ENCODE data around the gene WRAP73. TPM values are rescaled to one million over a fixed set of nuclear protein-coding genes. Genes with fewer than 3 reads are reported as not detected.

The WRAP73 gene
- total RNA-seq, 1 donor from 2014 or later, result 19.0 TPM

GRCh38 chr1:3631320-3632260 is 18.3 kb downstream of the WRAP73 start:
- no peak for TF ChIP-seq CTCF (IDR thresholded peaks at IDR 0.05; ENCODE audit: unreplicated experiment)
- Mint-ChIP-seq H3K4me3 (ENCODE audit: unreplicated experiment) (no peak overlapping the region), H3K4me1 (ENCODE audit: unreplicated experiment) (no peaks in the 10 kb centered on the region), H3K27me3 (ENCODE audit: unreplicated experiment) (peaks cover 3% of the 10 kb centered on the region), H3K9me3 (ENCODE audit: unreplicated experiment) (no peaks in the 10 kb centered on the region), H3K36me3 (ENCODE audit: low read depth, unreplicated experiment) (peaks cover 31% of the 10 kb centered on the region), H3K27ac (ENCODE audit: unreplicated experiment) (no peak overlapping the region)
- DNase-seq (ENCODE audit: low spot score), result no peak

DNA sequence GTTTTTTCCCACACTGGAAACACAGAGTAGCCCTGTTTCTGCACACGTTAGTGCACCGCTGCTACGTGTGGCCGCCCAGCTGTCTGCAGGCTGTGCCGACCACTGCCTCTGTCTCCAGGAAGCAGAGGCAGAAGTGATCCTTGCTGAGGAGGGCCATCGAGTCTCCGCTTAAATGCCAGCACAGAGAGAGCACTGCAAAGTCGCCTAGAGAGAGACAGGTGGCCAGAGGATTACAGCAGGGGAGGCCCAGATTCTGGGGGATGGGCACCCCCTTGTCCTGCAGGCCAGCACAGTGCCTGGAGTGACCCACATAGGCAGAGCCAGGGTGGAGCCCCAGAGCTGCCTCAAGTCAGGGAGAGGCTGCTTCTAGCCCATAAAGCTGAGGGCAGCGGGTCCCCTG is 19.0 kb downstream of the WRAP73 start:
- H3K9me3 Mint-ChIP-seq (ENCODE audit: unreplicated experiment), result no peaks in the 10 kb centered on the region
- H3K27ac Mint-ChIP-seq (ENCODE audit: unreplicated experiment), result no peak overlapping the region
- no peak for DNase-seq (ENCODE audit: low spot score)
- no peak for TF ChIP-seq CTCF (IDR thresholded peaks at IDR 0.05; ENCODE audit: unreplicated experiment)
- no peak overlapping the region for H3K4me3 Mint-ChIP-seq (ENCODE audit: unreplicated experiment)
- peaks cover 1% of the 10 kb centered on the region for H3K4me1 Mint-ChIP-seq (ENCODE audit: unreplicated experiment)
- peaks cover 1% of the 10 kb centered on the region for H3K27me3 Mint-ChIP-seq (ENCODE audit: unreplicated experiment)
- H3K36me3 Mint-ChIP-seq (ENCODE audit: low read depth, unreplicated experiment), result peaks cover 26% of the 10 kb centered on the region

DNA sequence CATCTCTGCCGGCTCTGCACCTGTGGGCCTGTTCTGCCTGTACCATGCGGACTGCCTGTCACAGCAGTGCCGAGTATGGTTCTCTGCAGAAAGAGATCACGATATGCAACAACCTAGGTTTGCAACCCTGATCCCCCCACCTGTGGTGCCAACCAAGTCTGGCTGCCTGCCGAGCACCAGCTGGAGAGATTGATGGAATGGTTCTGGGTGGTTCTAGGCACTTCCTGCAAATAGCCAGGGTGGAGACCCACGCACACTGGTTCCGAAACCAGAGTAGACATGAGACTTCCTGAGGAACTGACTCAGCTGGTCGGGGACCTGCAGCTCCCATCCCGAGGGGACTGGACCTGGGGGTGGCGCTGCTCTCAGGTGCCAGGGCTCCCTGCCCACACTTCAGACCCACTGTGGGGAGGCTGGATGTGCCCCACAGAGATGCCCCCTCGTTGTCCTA is 19.7 kb downstream of the WRAP73 start:
- H3K27me3 Mint-ChIP-seq (ENCODE audit: unreplicated experiment), result peaks cover 1% of the 10 kb centered on the region
- TF ChIP-seq CTCF (IDR thresholded peaks at IDR 0.05; ENCODE audit: unreplicated experiment), result no peak
- no peak for DNase-seq (ENCODE audit: low spot score)
- no peak overlapping the region for H3K4me3 Mint-ChIP-seq (ENCODE audit: unreplicated experiment)
- H3K4me1 Mint-ChIP-seq (ENCODE audit: unreplicated experiment), result peaks cover 5% of the 10 kb centered on the region
- no peak overlapping the region for H3K27ac Mint-ChIP-seq (ENCODE audit: unreplicated experiment)
- H3K36me3 Mint-ChIP-seq (ENCODE audit: low read depth, unreplicated experiment), result peaks cover 23% of the 10 kb centered on the region
- H3K9me3 Mint-ChIP-seq (ENCODE audit: unreplicated experiment), result no peaks in the 10 kb centered on the region

GRCh38 chr1:3629561-3630160 is 20.2 kb downstream of the WRAP73 start:
- no peak for DNase-seq (ENCODE audit: low spot score)
- no peak for TF ChIP-seq CTCF (IDR thresholded peaks at IDR 0.05; ENCODE audit: unreplicated experiment)

DNA sequence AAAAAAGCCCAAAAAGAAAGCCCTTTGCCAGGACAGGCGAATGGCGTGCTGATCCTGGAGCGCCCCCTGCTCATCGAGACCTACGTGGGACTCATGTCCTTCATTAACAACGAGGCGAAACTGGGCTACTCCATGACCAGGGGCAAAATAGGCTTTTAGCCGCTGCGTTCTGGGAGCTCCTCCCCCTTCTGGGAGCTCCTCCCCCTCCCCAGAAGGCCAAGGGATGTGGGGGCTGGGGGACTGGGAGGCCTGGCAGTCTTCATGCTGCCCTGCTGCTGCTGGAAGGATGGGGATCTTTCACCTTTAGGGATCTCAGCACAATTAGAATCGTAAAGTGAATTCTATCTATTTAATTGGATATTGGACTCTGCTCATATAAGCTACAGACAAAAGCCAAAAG is 21.5 kb downstream of the WRAP73 start:
- TF ChIP-seq CTCF (IDR thresholded peaks at IDR 0.05; ENCODE audit: unreplicated experiment), result no peak
- H3K27me3 Mint-ChIP-seq (ENCODE audit: unreplicated experiment), result peaks cover 5% of the 10 kb centered on the region
- no peak overlapping the region for H3K27ac Mint-ChIP-seq (ENCODE audit: unreplicated experiment)
- peaks cover 16% of the 10 kb centered on the region for H3K36me3 Mint-ChIP-seq (ENCODE audit: low read depth, unreplicated experiment)
- no peak overlapping the region for H3K4me3 Mint-ChIP-seq (ENCODE audit: unreplicated experiment)
- no peak for DNase-seq (ENCODE audit: low spot score)
- peaks cover 11% of the 10 kb centered on the region for H3K4me1 Mint-ChIP-seq (ENCODE audit: unreplicated experiment)
- H3K9me3 Mint-ChIP-seq (ENCODE audit: unreplicated experiment), result no peaks in the 10 kb centered on the region

More at GRCh38 chr1:3629561-3630160, 20.2 kb downstream of the WRAP73 start:
- Mint-ChIP-seq H3K4me3 (ENCODE audit: unreplicated experiment) (no peak overlapping the region), H3K4me1 (ENCODE audit: unreplicated experiment) (peaks cover 5% of the 10 kb centered on the region), H3K36me3 (ENCODE audit: low read depth, unreplicated experiment) (peaks cover 22% of the 10 kb centered on the region), H3K9me3 (ENCODE audit: unreplicated experiment) (no peaks in the 10 kb centered on the region), H3K27ac (ENCODE audit: unreplicated experiment) (no peak overlapping the region), H3K27me3 (ENCODE audit: unreplicated experiment) (peaks cover 1% of the 10 kb centered on the region)

Data from endothelial cell (in vitro differentiated cells).